ENCODE measurements around the gene MPPED1.

GRCh38 chr22:43415681-43416080, 3.9 kb downstream of the MPPED1 start:
- TF ChIP-seq CTCF (conservative IDR thresholded peaks at IDR 0.05; ENCODE audit: low read depth, low read length): no peak
- TF ChIP-seq EZH2 (IDR thresholded peaks at IDR 0.05; ENCODE audit: borderline replicate concordance, low read depth, low read length, poor library complexity, severe bottlenecking): no peak

All from A673 (cell line).